ENCODE data around the gene EMC10. TPM values are rescaled to one million over a fixed set of nuclear protein-coding genes. Genes with fewer than 3 reads are reported as not detected.

The EMC10 gene
- total RNA-seq, 1 experiment from 2014 or later, result 109 TPM

DNA sequence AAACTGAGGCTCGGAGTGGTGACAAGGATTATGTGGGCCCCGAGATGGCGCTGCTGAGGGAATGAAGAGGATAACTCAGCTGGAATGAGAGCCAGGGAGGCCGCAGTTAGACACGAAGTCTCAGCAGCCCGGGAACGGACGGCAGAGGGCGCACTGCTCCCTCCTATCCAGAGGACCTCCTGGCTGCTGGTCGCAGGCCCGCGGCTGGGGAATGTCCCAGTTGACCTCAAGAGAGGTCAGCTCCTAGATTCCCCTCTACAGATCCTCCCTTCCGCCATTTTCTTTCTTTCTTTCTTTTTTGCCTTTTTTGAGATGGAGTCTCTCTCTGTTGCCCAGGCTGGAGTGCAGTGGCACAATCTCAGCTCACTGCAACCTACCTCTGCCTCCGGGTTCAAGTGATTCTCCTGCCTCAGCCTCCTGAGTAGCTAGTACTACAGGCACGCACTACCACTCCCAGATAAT lies 61.5 kb downstream of the EMC10 start:
- DNase-seq, result peak; percentile 97

More for the DNA sequence above, 61.5 kb downstream of the EMC10 start:
- Histone ChIP-seq H3K27me3 (ENCODE audit: insufficient read depth, low read length) (no peaks in the 10 kb centered on the region), H4K5ac (ENCODE audit: insufficient read length, low read depth, low read length) (no peak overlapping the region), H3K56ac (ENCODE audit: insufficient read length, low read depth, low read length) (no peak overlapping the region), H2AFZ (ENCODE audit: low read length) (no peak overlapping the region), H3K23me2 (ENCODE audit: insufficient read length, low read depth, low read length, poor library complexity, severe bottlenecking) (no peaks in the 10 kb centered on the region), H2BK20ac (ENCODE audit: low read depth, low read length, poor library complexity, severe bottlenecking) (no peak overlapping the region), H3K9ac (ENCODE audit: extremely low read depth, insufficient read length, low read length) (no peak overlapping the region), H4K8ac (replicated peaks; ENCODE audit: insufficient read length, low read depth, low read length) (no peak overlapping the region), H2BK15ac (ENCODE audit: low read depth, low read length) (no peak overlapping the region), H2AK5ac (ENCODE audit: insufficient read length, low read length) (no peak overlapping the region), H3K23ac (ENCODE audit: insufficient read length, low read depth, low read length) (no peak overlapping the region), H3K79me2 (ENCODE audit: insufficient read depth, low read length) (no peaks in the 10 kb centered on the region), H3K18ac (ENCODE audit: insufficient read length, low read depth, low read length) (no peak overlapping the region), H3K9me3 (ENCODE audit: control insufficient read depth, low read depth, low read length) (peaks cover under 1% of the 10 kb centered on the region), H2BK120ac (ENCODE audit: low read depth, low read length, poor library complexity, severe bottlenecking) (no peak overlapping the region), H4K20me1 (ENCODE audit: control insufficient read depth, insufficient read depth, insufficient read length) (no peaks in the 10 kb centered on the region), H3K79me1 (ENCODE audit: insufficient read depth, low read depth, low read length, poor library complexity, severe bottlenecking) (no peaks in the 10 kb centered on the region), H3K4me2 (ENCODE audit: insufficient read depth, insufficient read length, low read length) (no peak overlapping the region), H3K14ac (ENCODE audit: insufficient read depth, low read length) (no peak overlapping the region), H2BK5ac (ENCODE audit: insufficient read length, low read length) (no peak overlapping the region), H3K4ac (ENCODE audit: low read depth, low read length) (no peak overlapping the region), H3T11ph (ENCODE audit: low read length) (no peak overlapping the region), H3K27ac (ENCODE audit: insufficient read length, low read depth, low read length) (no peak overlapping the region), H3K4me1 (ENCODE audit: insufficient read depth, low read length) (no peaks in the 10 kb centered on the region), H2BK12ac (ENCODE audit: insufficient read length, low read depth, low read length) (no peak overlapping the region), H4K91ac (ENCODE audit: insufficient read length, low read depth, low read length) (no peak overlapping the region)
- WGBS (ENCODE audit: extremely low coverage, insufficient read length, low lambda C conversion rate), result no CpG with 5 or more reads among the region's 15 CpGs
- peaks cover 7% of the 10 kb centered on the region in 2 experiments; a peak in 4 of 5 replicates for H3K9me3 Mint-ChIP-seq
- H3K4me1 Mint-ChIP-seq, result peaks cover 2 to 10% of the 10 kb centered on the region in 2 experiments; a peak in 3 of 4 replicates
- H3K36me3 Mint-ChIP-seq (ENCODE audit: insufficient read depth in 1 of 3, low read depth in 3 of 3), result peaks cover 0 to 12% (median 12%) of the 10 kb centered on the region in 3 experiments; a peak in 4 of 7 replicates
- TF ChIP-seq, protein P1, sequence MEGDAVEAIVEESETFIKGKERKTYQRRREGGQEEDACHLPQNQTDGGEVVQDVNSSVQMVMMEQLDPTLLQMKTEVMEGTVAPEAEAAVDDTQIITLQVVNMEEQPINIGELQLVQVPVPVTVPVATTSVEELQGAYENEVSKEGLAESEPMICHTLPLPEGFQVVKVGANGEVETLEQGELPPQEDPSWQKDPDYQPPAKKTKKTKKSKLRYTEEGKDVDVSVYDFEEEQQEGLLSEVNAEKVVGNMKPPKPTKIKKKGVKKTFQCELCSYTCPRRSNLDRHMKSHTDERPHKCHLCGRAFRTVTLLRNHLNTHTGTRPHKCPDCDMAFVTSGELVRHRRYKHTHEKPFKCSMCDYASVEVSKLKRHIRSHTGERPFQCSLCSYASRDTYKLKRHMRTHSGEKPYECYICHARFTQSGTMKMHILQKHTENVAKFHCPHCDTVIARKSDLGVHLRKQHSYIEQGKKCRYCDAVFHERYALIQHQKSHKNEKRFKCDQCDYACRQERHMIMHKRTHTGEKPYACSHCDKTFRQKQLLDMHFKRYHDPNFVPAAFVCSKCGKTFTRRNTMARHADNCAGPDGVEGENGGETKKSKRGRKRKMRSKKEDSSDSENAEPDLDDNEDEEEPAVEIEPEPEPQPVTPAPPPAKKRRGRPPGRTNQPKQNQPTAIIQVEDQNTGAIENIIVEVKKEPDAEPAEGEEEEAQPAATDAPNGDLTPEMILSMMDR (conservative IDR thresholded peaks at IDR 0.05), result peak; percentile 99
- peaks cover 15% of the 10 kb centered on the region for H3K27me3 Mint-ChIP-seq (ENCODE audit: low read depth)
- peak overlapping the region in 1 of 2 experiments; percentile 17; a peak in 1 of 5 replicates for H3K4me3 Mint-ChIP-seq
- H3K27ac Mint-ChIP-seq, result no peak overlapping the region

Other genes with a start within 250 kb of the EMC10 start
- 15.2 and 17.3 TPM in 2 replicates for gene KCNC3, start 147.1 kb upstream of the EMC10 start, total RNA-seq (2021)
- gene NAPSA, start 110.9 kb upstream of the EMC10 start, total RNA-seq (2021), result 0.33 and 0.44 TPM in 2 replicates
- gene NR1H2, start 100.0 kb upstream of the EMC10 start, total RNA-seq (2021), result 33.2 and 35.8 TPM in 2 replicates
- 165 and 178 TPM in 2 replicates for gene POLD1, start 92.2 kb upstream of the EMC10 start, total RNA-seq (2021)
- gene SPIB, start 57.6 kb upstream of the EMC10 start, total RNA-seq (2021), result 30.2 and 33.3 TPM in 2 replicates
- gene MYBPC2, start 43.6 kb upstream of the EMC10 start, total RNA-seq (2021), result 3.8 and 4.9 TPM in 2 replicates
- 9.5 and 10.5 TPM in 2 replicates for gene GARIN5A, start 341 bp downstream of the EMC10 start, total RNA-seq (2021)
- 5.0 and 5.4 TPM in 2 replicates for gene JOSD2, start 34.7 kb downstream of the EMC10 start, total RNA-seq (2021)
- gene ASPDH, start 37.4 kb downstream of the EMC10 start, total RNA-seq (2021), result not detected in 2 replicates
- 3.7 and 3.8 TPM in 2 replicates for gene LRRC4B, start 91.9 kb downstream of the EMC10 start, total RNA-seq (2021)
- gene SYT3, start 163.4 kb downstream of the EMC10 start, total RNA-seq (2021), result 2.8 and 3.1 TPM in 2 replicates
- 9.6 and 11.0 TPM in 2 replicates for gene C19orf81, start 172.9 kb downstream of the EMC10 start, total RNA-seq (2021)
- 1.4 and 1.7 TPM in 2 replicates for gene SHANK1, start 243.3 kb downstream of the EMC10 start, total RNA-seq (2021)
- 3.8 and 3.9 TPM in 2 replicates for gene CLEC11A, start 246.9 kb downstream of the EMC10 start, total RNA-seq (2021)